Fibroblast of lung (primary cell): ENCODE data around the gene NHS.

Experiments used
- CTCF ChIP-seq, 2 donors: IDR thresholded peaks in 1 of 2; conservative IDR thresholded peaks in 1 of 2; 1 replicate in 1 of 2; 2 replicates in 1 of 2; pipeline ENCODE4 v1.5.1; 2011 to 2012; ENCODE audit warnings: low read length in 2 of 2, control low read depth in 1 of 2, inconsistent platforms in 1 of 2, low read depth in 1 of 2, mild to moderate bottlenecking in 1 of 2
- EZH2 ChIP-seq: IDR thresholded peaks from 2 replicates; pipeline ENCODE4 v1.5.1; 2012; ENCODE audit warnings: low read length, control low read depth, mild to moderate bottlenecking; ENCODE audit errors: missing control alignments

GRCh38 chrX:17550011-17550410 is 175.0 kb downstream of the NHS start:
- TF ChIP-seq CTCF (conservative IDR thresholded peaks at IDR 0.05 in 1 of 2, IDR thresholded peaks at IDR 0.05 in 1 of 2; ENCODE audit: low read depth in 1 of 2, low read length in 2 of 2) (no peak), EZH2 (no peak)
